H1 (cell line): ENCODE data around the gene GRAMD2A. TPM values are rescaled to one million over a fixed set of nuclear protein-coding genes. Genes with fewer than 3 reads are reported as not detected.

Experiments used
- ASH2L ChIP-seq: fragments of 200-600, 300-600 bp; sonication (generic); IDR thresholded peaks from one replicate; pipeline ENCODE4 v1.7.1; 2017; ENCODE audit warnings: low read length
- BCL11A ChIP-seq, 2 experiments: IDR thresholded peaks; one replicate each; pipeline ENCODE4 v1.6.1; 2011; ENCODE audit warnings: low read depth in 2 of 2, low read length in 2 of 2, mild to moderate bottlenecking in 2 of 2
- BRCA1 ChIP-seq: IDR thresholded peaks from 2 replicates; pipeline ENCODE4 v1.6.1; 2012; ENCODE audit warnings: low read depth, low read length, improper control_type of control experiment
- CBX5 ChIP-seq: fragments of 300-800, 300-1000 bp; sonication (generic); IDR thresholded peaks from 2 replicates; pipeline ENCODE4 v1.7.1; 2016; ENCODE audit warnings: antibody characterized with exemption, low read length, low read depth
- KDM5A ChIP-seq: fragments of 200-600 bp; IDR thresholded peaks from 2 replicates; pipeline ENCODE4 v1.7.1; 2012; ENCODE audit warnings: mild to moderate bottlenecking, low read length, inconsistent platforms, mixed read lengths
- NRF1 ChIP-seq: IDR thresholded peaks from 2 replicates; pipeline ENCODE4 v1.6.1; 2011; ENCODE audit warnings: mild to moderate bottlenecking, low read depth, low read length, improper control_type of control experiment
- POLR2AphosphoS5 ChIP-seq: IDR thresholded peaks from 2 replicates; pipeline ENCODE4 v1.6.1; 2011; ENCODE audit warnings: low read depth, low read length
- POU5F1 ChIP-seq: IDR thresholded peaks from 2 replicates; pipeline ENCODE4 v1.6.1; 2011; ENCODE audit warnings: low read depth, mild to moderate bottlenecking, low read length, moderate library complexity
- RAD21 ChIP-seq, 2 experiments: IDR thresholded peaks in 1 of 2; conservative IDR thresholded peaks in 1 of 2; 2 replicates each; pipeline ENCODE4 v1.6.1; 2011; ENCODE audit warnings: low read depth in 2 of 2, low read length in 2 of 2, improper control_type of control experiment in 1 of 2, inconsistent platforms in 1 of 2, mild to moderate bottlenecking in 1 of 2, moderate library complexity in 1 of 2
- RXRA ChIP-seq: IDR thresholded peaks from 2 replicates; pipeline ENCODE4 v1.6.1; 2011; ENCODE audit warnings: low read depth, mild to moderate bottlenecking, low read length, moderate library complexity; ENCODE audit not compliant: insufficient read depth
- SIRT6 ChIP-seq: IDR thresholded peaks from one replicate; pipeline ENCODE4 v1.7.1; 2012; ENCODE audit warnings: low read length, inconsistent platforms
- SIX5 ChIP-seq: IDR thresholded peaks from 2 replicates; pipeline ENCODE4 v1.6.1; 2011; ENCODE audit warnings: mild to moderate bottlenecking, low read depth, low read length
- SP4 ChIP-seq: IDR thresholded peaks from 2 replicates; pipeline ENCODE4 v1.6.1; 2012; ENCODE audit warnings: low read length, inconsistent platforms
- SRF ChIP-seq: IDR thresholded peaks from 2 replicates; pipeline ENCODE4 v1.6.1; 2011; ENCODE audit warnings: mild to moderate bottlenecking, low read depth, low read length, moderate library complexity
- SUZ12 ChIP-seq: fragments of 200-600 bp; sonication (generic); IDR thresholded peaks from 2 replicates; pipeline ENCODE4 v1.6.1; 2012; ENCODE audit warnings: mild to moderate bottlenecking, inconsistent platforms, low read length, moderate library complexity, mixed read lengths
- YY1 ChIP-seq: IDR thresholded peaks from 2 replicates; pipeline ENCODE4 v1.6.1; 2011; ENCODE audit warnings: low read depth, mild to moderate bottlenecking, low read length
- polyA plus RNA-seq, 7 experiments: library from polyadenylated mRNA; depleted of rRNA in 3 of 7; stranded (reverse) in 5 of 7; unstranded in 2 of 7; fragments of >200 nt in 5 of 7; fragments of 200-250 nt in 2 of 7; gene quantifications; 1 replicate in 5 of 7; 2 replicates in 1 of 7; 4 replicates in 1 of 7; pipeline versions ENCODE4 v1.2.1 to v1.2.3, GENCODE V29; 2011 to 2013; ENCODE audit warnings: missing spikeins in 2 of 7, mixed read lengths in 2 of 7
- total RNA-seq: library from RNA; stranded (reverse); fragmentation: NEBNext Ultra II Directional; extraction: Animal tissue kit (Norgen Biotek cat#: 25700); gene quantifications from 2 replicates; pipeline ENCODE4 v1.2.1, GENCODE V29; 2021
- TF ChIP-seq, protein P1 (sequence below): IDR thresholded peaks from 2 replicates; pipeline ENCODE4 v1.6.1; 2012; ENCODE audit warnings: low read length, inconsistent platforms
- TF ChIP-seq, protein P2 (sequence below): IDR thresholded peaks from 2 replicates; pipeline ENCODE4 v1.6.1; 2011; ENCODE audit warnings: low read length, improper control_type of control experiment
- TF ChIP-seq, protein P3 (sequence below), 3 experiments: IDR thresholded peaks; 1 replicate in 2 of 3; 2 replicates in 1 of 3; pipeline versions ENCODE4 v1.5.1 to v1.6.1; 2011; ENCODE audit warnings: low read length in 3 of 3, mild to moderate bottlenecking in 3 of 3, inconsistent platforms in 2 of 3, low read depth in 1 of 3, moderate library complexity in 1 of 3; ENCODE audit not compliant: insufficient read depth in 1 of 3; ENCODE audit errors: control extremely low read depth in 1 of 3

Gene GRAMD2A
- total and polyA plus RNA-seq, 2 of the 8 experiments (the other 6 are each of a cell fraction or from before 2014, with no cell fraction given), result 0.57 to 1.5 TPM

DNA sequence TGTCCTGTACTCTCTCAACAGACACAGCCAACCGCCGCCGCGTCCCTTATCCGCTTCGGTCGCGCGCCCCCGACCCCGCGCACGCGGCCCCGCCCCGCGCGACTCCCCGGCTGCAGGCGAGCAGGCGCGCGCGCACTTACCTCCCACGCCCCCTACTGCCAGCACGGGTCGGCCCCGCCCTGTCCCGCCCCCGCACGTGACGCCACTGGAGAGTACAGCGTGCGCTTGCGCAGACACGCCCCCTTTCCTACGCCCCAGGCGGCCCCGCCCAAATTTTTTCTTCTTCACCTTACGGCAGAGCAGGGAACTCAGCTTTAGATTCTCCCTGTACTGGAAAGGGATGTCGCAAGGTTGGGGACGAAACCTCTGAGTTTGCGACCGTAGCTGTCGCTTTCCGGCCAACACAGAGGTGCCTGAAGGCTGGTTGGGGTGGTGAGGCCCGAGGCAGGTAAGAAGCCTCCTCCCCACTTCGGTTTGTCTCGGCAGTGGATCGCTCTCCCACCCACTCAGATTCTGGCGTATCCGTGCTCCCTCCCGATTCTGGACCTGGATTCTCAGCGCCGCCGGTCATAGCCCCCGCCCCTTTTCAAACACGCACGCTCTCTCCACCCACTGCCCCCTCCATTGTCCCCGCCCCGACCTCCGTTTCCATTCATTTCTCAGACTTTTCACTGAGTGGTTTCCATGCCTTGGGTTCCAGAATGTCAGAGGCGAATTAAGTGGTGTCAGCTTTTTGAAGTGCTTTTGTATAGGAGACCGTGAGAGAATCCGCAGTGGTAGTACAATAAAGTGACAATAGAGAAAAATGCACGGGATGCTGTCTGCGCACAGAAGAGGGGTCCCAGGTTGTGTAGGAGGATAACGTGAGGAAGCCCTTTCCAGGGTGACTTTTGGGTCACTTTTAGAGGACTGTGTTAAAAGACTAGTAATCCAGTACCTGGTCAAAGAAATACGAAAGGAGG, 79.3 kb downstream of the GRAMD2A start, which contains the start of the genes MYO9A and SENP8 (continued):
- no peak for TF ChIP-seq CBX5
- TF ChIP-seq YY1, result no peak
- peak; percentile 96 for TF ChIP-seq POLR2AphosphoS5
- no peak for TF ChIP-seq BCL11A (IDR thresholded peaks at IDR 0.05; ENCODE audit: low read depth in 2 of 2, low read length in 2 of 2)
- peak; percentile 88 for TF ChIP-seq ASH2L
- TF ChIP-seq, protein P1, sequence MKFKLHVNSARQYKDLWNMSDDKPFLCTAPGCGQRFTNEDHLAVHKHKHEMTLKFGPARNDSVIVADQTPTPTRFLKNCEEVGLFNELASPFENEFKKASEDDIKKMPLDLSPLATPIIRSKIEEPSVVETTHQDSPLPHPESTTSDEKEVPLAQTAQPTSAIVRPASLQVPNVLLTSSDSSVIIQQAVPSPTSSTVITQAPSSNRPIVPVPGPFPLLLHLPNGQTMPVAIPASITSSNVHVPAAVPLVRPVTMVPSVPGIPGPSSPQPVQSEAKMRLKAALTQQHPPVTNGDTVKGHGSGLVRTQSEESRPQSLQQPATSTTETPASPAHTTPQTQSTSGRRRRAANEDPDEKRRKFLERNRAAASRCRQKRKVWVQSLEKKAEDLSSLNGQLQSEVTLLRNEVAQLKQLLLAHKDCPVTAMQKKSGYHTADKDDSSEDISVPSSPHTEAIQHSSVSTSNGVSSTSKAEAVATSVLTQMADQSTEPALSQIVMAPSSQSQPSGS, result no peak
- TF ChIP-seq RAD21 (IDR thresholded peaks at IDR 0.05 in 1 of 2, conservative IDR thresholded peaks at IDR 0.05 in 1 of 2; ENCODE audit: low read depth in 2 of 2, low read length in 2 of 2), result no peak
- TF ChIP-seq, protein P2, sequence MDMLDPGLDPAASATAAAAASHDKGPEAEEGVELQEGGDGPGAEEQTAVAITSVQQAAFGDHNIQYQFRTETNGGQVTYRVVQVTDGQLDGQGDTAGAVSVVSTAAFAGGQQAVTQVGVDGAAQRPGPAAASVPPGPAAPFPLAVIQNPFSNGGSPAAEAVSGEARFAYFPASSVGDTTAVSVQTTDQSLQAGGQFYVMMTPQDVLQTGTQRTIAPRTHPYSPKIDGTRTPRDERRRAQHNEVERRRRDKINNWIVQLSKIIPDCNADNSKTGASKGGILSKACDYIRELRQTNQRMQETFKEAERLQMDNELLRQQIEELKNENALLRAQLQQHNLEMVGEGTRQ, result peak; percentile 93
- no peak for TF ChIP-seq SIX5
- TF ChIP-seq BRCA1, result no peak
- TF ChIP-seq, protein P3, sequence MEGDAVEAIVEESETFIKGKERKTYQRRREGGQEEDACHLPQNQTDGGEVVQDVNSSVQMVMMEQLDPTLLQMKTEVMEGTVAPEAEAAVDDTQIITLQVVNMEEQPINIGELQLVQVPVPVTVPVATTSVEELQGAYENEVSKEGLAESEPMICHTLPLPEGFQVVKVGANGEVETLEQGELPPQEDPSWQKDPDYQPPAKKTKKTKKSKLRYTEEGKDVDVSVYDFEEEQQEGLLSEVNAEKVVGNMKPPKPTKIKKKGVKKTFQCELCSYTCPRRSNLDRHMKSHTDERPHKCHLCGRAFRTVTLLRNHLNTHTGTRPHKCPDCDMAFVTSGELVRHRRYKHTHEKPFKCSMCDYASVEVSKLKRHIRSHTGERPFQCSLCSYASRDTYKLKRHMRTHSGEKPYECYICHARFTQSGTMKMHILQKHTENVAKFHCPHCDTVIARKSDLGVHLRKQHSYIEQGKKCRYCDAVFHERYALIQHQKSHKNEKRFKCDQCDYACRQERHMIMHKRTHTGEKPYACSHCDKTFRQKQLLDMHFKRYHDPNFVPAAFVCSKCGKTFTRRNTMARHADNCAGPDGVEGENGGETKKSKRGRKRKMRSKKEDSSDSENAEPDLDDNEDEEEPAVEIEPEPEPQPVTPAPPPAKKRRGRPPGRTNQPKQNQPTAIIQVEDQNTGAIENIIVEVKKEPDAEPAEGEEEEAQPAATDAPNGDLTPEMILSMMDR (IDR thresholded peaks at IDR 0.05; ENCODE audit: control extremely low read depth in 1 of 3, insufficient read depth in 1 of 3, low read depth in 1 of 3, low read length in 3 of 3), result peak in 2 of 3 experiments; percentile 11; a peak in 1 of 4 replicates
- peak; percentile 77 for TF ChIP-seq NRF1
- TF ChIP-seq SRF, result no peak
- no peak for TF ChIP-seq SIRT6
- TF ChIP-seq SUZ12, result no peak
- TF ChIP-seq KDM5A, result no peak
- peak; percentile 96 for TF ChIP-seq SP4
- TF ChIP-seq POU5F1, result no peak
- TF ChIP-seq RXRA, result no peak
